ENCODE measurements around the gene HIF3A.

- TF ChIP-seq CTCF (IDR thresholded peaks at IDR 0.05; ENCODE audit: low read depth, low read length) (no peak), POLR2A (IDR thresholded peaks at IDR 0.05; ENCODE audit: extremely low read depth, insufficient read length) (no peak)
These were observed 91.7 kb downstream of the HIF3A start for GRCh38 chr19:46388311-46389095.

All from NB4 (cell line).